Measurements from ENCODE around the gene IQCE.
"Not testable (repeated sequence)": the region's sequence is repeated elsewhere in the genome, so short reads cannot be mapped to it uniquely, and the experiment has no call there.

GRCh38 chr7:2533566-2533965 is 25.2 kb upstream of the IQCE start:
- TF ChIP-seq FOXK2 (IDR thresholded peaks at IDR 0.05); BHLHE40 (IDR thresholded peaks at IDR 0.05; ENCODE audit: borderline replicate concordance); FOXA1 (IDR thresholded peaks at IDR 0.05): not testable (repeated sequence)
